Measurements from ENCODE around the gene TRANK1.
"Not testable (repeated sequence)": the region's sequence is repeated elsewhere in the genome, so short reads cannot be mapped to it uniquely, and the experiment has no call there.

TRANK1 gene

GRCh38 chr3:36904065-36904464, 40.8 kb downstream of the TRANK1 start:
- H3K4me3 Mint-ChIP-seq = peak overlapping the region in 1 of 2 donors; percentile 92
- H3K27ac Mint-ChIP-seq = peak overlapping the region in 1 of 2 donors; percentile 94
- DNase-seq; ATAC-seq (replicated peaks); H3K9me3 Mint-ChIP-seq; H3K27me3 Mint-ChIP-seq: not testable (repeated sequence)
- H3K36me3 Mint-ChIP-seq (ENCODE audit: insufficient read depth) = peaks cover 59% of the 10 kb centered on the region
- peaks cover 51 to 68% of the 10 kb centered on the region in 2 donors for H3K4me1 Mint-ChIP-seq (ENCODE audit: low read depth in 2 of 2)

- Mint-ChIP-seq H3K36me3 (ENCODE audit: insufficient read depth) (peaks cover 66% of the 10 kb centered on the region), H3K4me1 (ENCODE audit: low read depth in 2 of 2) (peaks cover 43 to 63% of the 10 kb centered on the region in 2 donors), H3K9me3 (no peaks in the 10 kb centered on the region), H3K27ac (peak overlapping the region; percentile 94 to 96), H3K4me3 (peak overlapping the region; percentile 52 to 69), H3K27me3 (no peaks in the 10 kb centered on the region)
- DNase-seq = no peak
- no peak for ATAC-seq (replicated peaks)
Measured at GRCh38 chr3:36903119-36903882, 41.6 kb downstream of the TRANK1 start.

GRCh38 chr3:36901588-36901987, 43.3 kb downstream of the TRANK1 start:
- H3K36me3 Mint-ChIP-seq (ENCODE audit: insufficient read depth) = peaks cover 81% of the 10 kb centered on the region
- ATAC-seq (replicated peaks) = no peak
- DNase-seq = no peak
- H3K27me3 Mint-ChIP-seq = no peaks in the 10 kb centered on the region
- no peaks in the 10 kb centered on the region for H3K9me3 Mint-ChIP-seq
- peaks cover 45 to 71% of the 10 kb centered on the region in 2 donors for H3K4me1 Mint-ChIP-seq (ENCODE audit: low read depth in 2 of 2)
- H3K4me3 Mint-ChIP-seq = no peak overlapping the region
- H3K27ac Mint-ChIP-seq = peak overlapping the region; percentile 94 to 96

GRCh38 chr3:36900474-36901443, 44.1 kb downstream of the TRANK1 start:
- Mint-ChIP-seq H3K9me3 (no peaks in the 10 kb centered on the region), H3K4me1 (ENCODE audit: low read depth in 2 of 2) (peaks cover 43 to 67% of the 10 kb centered on the region in 2 donors), H3K27me3 (no peaks in the 10 kb centered on the region), H3K27ac (peak overlapping the region; percentile 94 to 96), H3K36me3 (ENCODE audit: insufficient read depth) (peaks cover 80% of the 10 kb centered on the region), H3K4me3 (peak overlapping the region; percentile 33 to 34)
- ATAC-seq (replicated peaks) = no peak
- no peak for DNase-seq

- DNase-seq = no peak
- peaks cover 30 to 58% of the 10 kb centered on the region in 2 donors for H3K4me1 Mint-ChIP-seq (ENCODE audit: low read depth in 2 of 2)
- peaks cover 83% of the 10 kb centered on the region for H3K36me3 Mint-ChIP-seq (ENCODE audit: insufficient read depth)
- H3K27me3 Mint-ChIP-seq = no peaks in the 10 kb centered on the region
- no peak for ATAC-seq (replicated peaks)
- H3K27ac Mint-ChIP-seq = peak overlapping the region; percentile 91 to 95
- H3K4me3 Mint-ChIP-seq = peak overlapping the region in 1 of 2 donors; percentile 6
- H3K9me3 Mint-ChIP-seq = no peaks in the 10 kb centered on the region
Measured at GRCh38 chr3:36895496-36896409, 49.1 kb downstream of the TRANK1 start.

- DNase-seq = no peak
- peaks cover 34 to 49% of the 10 kb centered on the region in 2 donors for H3K4me1 Mint-ChIP-seq (ENCODE audit: low read depth in 2 of 2)
- no peak for ATAC-seq (replicated peaks)
- H3K4me3 Mint-ChIP-seq = no peak overlapping the region
- H3K36me3 Mint-ChIP-seq (ENCODE audit: insufficient read depth) = peaks cover 81% of the 10 kb centered on the region
- no peaks in the 10 kb centered on the region for H3K27me3 Mint-ChIP-seq
- H3K27ac Mint-ChIP-seq = peak overlapping the region; percentile 91 to 95
- no peaks in the 10 kb centered on the region for H3K9me3 Mint-ChIP-seq
Measured at GRCh38 chr3:36894914-36895313, 49.9 kb downstream of the TRANK1 start.

GRCh38 chr3:36893826-36894225, 51.0 kb downstream of the TRANK1 start:
- ATAC-seq (replicated peaks) = no peak
- H3K4me1 Mint-ChIP-seq (ENCODE audit: low read depth in 2 of 2) = peaks cover 35 to 49% of the 10 kb centered on the region in 2 donors
- H3K9me3 Mint-ChIP-seq = no peaks in the 10 kb centered on the region

GRCh38 chr3:36893137-36893557, 51.7 kb downstream of the TRANK1 start:
- H3K9me3 Mint-ChIP-seq = no peaks in the 10 kb centered on the region
- peaks cover 35 to 45% of the 10 kb centered on the region in 2 donors for H3K4me1 Mint-ChIP-seq (ENCODE audit: low read depth in 2 of 2)
- ATAC-seq (replicated peaks) (peak; percentile 97), DNase-seq (peak in 1 of 3 experiments; percentile 36)
- no peaks in the 10 kb centered on the region for H3K27me3 Mint-ChIP-seq
- H3K36me3 Mint-ChIP-seq (ENCODE audit: insufficient read depth) = peaks cover 87% of the 10 kb centered on the region
- no peak overlapping the region for H3K4me3 Mint-ChIP-seq
- H3K27ac Mint-ChIP-seq = peak overlapping the region; percentile 91 to 95

More at GRCh38 chr3:36893826-36894225, 51.0 kb downstream of the TRANK1 start:
- H3K27ac Mint-ChIP-seq = peak overlapping the region; percentile 91 to 95
- no peak for DNase-seq
- no peak overlapping the region for H3K4me3 Mint-ChIP-seq
- peaks cover 87% of the 10 kb centered on the region for H3K36me3 Mint-ChIP-seq (ENCODE audit: insufficient read depth)
- H3K27me3 Mint-ChIP-seq = no peaks in the 10 kb centered on the region

GRCh38 chr3:36892457-36893136, 52.3 kb downstream of the TRANK1 start:
- H3K27me3 Mint-ChIP-seq = no peaks in the 10 kb centered on the region
- H3K9me3 Mint-ChIP-seq = no peaks in the 10 kb centered on the region
- peak overlapping the region; percentile 91 to 95 for H3K27ac Mint-ChIP-seq
- DNase-seq (no peak), ATAC-seq (replicated peaks) (peak; percentile 4)
- H3K36me3 Mint-ChIP-seq (ENCODE audit: insufficient read depth) = peaks cover 87% of the 10 kb centered on the region
- no peak overlapping the region for H3K4me3 Mint-ChIP-seq
- peaks cover 33 to 41% of the 10 kb centered on the region in 2 donors for H3K4me1 Mint-ChIP-seq (ENCODE audit: low read depth in 2 of 2)

GRCh38 chr3:36891701-36892160, 53.1 kb downstream of the TRANK1 start:
- no peak for ATAC-seq (replicated peaks)
- no peaks in the 10 kb centered on the region for H3K27me3 Mint-ChIP-seq
- peaks cover 87% of the 10 kb centered on the region for H3K36me3 Mint-ChIP-seq (ENCODE audit: insufficient read depth)
- H3K4me3 Mint-ChIP-seq = peak overlapping the region in 1 of 2 donors; percentile 2
- DNase-seq = no peak
- peaks cover 29 to 35% of the 10 kb centered on the region in 2 donors for H3K4me1 Mint-ChIP-seq (ENCODE audit: low read depth in 2 of 2)
- H3K9me3 Mint-ChIP-seq = no peaks in the 10 kb centered on the region
- peak overlapping the region; percentile 91 to 95 for H3K27ac Mint-ChIP-seq

- Mint-ChIP-seq H3K27ac (peak overlapping the region; percentile 20 to 95), H3K36me3 (ENCODE audit: insufficient read depth) (peaks cover 88% of the 10 kb centered on the region), H3K4me1 (ENCODE audit: low read depth in 2 of 2) (peaks cover 24 to 34% of the 10 kb centered on the region in 2 donors)
- ATAC-seq (replicated peaks); H3K9me3 Mint-ChIP-seq; H3K27me3 Mint-ChIP-seq; DNase-seq; H3K4me3 Mint-ChIP-seq: not testable (repeated sequence)
Measured at GRCh38 chr3:36891097-36891496, 53.8 kb downstream of the TRANK1 start.

GRCh38 chr3:36890261-36890660, 54.6 kb downstream of the TRANK1 start:
- H3K27me3 Mint-ChIP-seq = no peaks in the 10 kb centered on the region
- peaks cover 93% of the 10 kb centered on the region for H3K36me3 Mint-ChIP-seq (ENCODE audit: insufficient read depth)
- no peaks in the 10 kb centered on the region for H3K9me3 Mint-ChIP-seq
- H3K4me1 Mint-ChIP-seq (ENCODE audit: low read depth in 2 of 2) = peaks cover 20 to 27% of the 10 kb centered on the region in 2 donors
- ATAC-seq (replicated peaks) (no peak), DNase-seq (no peak)
- H3K27ac Mint-ChIP-seq = peak overlapping the region; percentile 74 to 76
- no peak overlapping the region for H3K4me3 Mint-ChIP-seq

Data from effector memory CD8-positive, alpha-beta T cell (primary cell).